Loucy (cell line): Measurements from ENCODE around the gene C6.

ENCODE experiments used
- H2AFZ ChIP-seq: fragments of 200-600 bp; sonication (generic); 2 replicates; pipeline ENCODE4 v1.6.0; 2016; ENCODE audit warnings: antibody characterized with exemption, mild to moderate bottlenecking, low read length, moderate library complexity
- H3F3A ChIP-seq: fragments of 200-600 bp; 2 replicates; pipeline ENCODE4 v1.6.0; 2016; ENCODE audit warnings: antibody characterized with exemption, low read depth, mild to moderate bottlenecking
- H3K27me3 ChIP-seq: fragments of 200-600 bp; sonication (generic); 2 replicates; pipeline ENCODE4 v1.6.1; 2014; ENCODE audit warnings: low read length, mild to moderate bottlenecking; ENCODE audit not compliant: insufficient read depth, poor library complexity, severe bottlenecking
- H3K36me3 ChIP-seq: fragments of 200-600 bp; sonication (generic); 2 replicates; pipeline ENCODE4 v1.6.1; 2016; ENCODE audit warnings: low read length; ENCODE audit not compliant: insufficient read depth
- H3K4me1 ChIP-seq: fragments of 200-600 bp; sonication (generic); 2 replicates; pipeline ENCODE4 v1.5.1; 2014; ENCODE audit warnings: low read length, mild to moderate bottlenecking; ENCODE audit not compliant: insufficient read depth, poor library complexity, severe bottlenecking
- H3K4me2 ChIP-seq: fragments of 200-600 bp; sonication (generic); 2 replicates; pipeline ENCODE4 v1.6.0; 2014; ENCODE audit warnings: antibody characterized with exemption, low read length, low read depth, mild to moderate bottlenecking; ENCODE audit not compliant: poor library complexity, severe bottlenecking
- H3K4me3 ChIP-seq: fragments of 200-600 bp; sonication (generic); 2 replicates; pipeline ENCODE4 v1.5.1; 2014; ENCODE audit warnings: low read length, mild to moderate bottlenecking, mixed read lengths; ENCODE audit not compliant: poor library complexity, severe bottlenecking
- H3K79me2 ChIP-seq: fragments of 200-600 bp; sonication (generic); 2 replicates; pipeline ENCODE4 v1.6.1; 2014; ENCODE audit warnings: low read length; ENCODE audit not compliant: insufficient read depth
- H3K9ac ChIP-seq: fragments of 200-600 bp; sonication (generic); 2 replicates; pipeline ENCODE4 v1.6.0; 2014; ENCODE audit warnings: mild to moderate bottlenecking, low read depth, low read length, moderate library complexity; ENCODE audit not compliant: poor library complexity, severe bottlenecking
- H3K9me2 ChIP-seq: fragments of 200-600 bp; sonication (generic); replicated peaks from 2 replicates; pipeline ENCODE4 v1.6.1; 2016; ENCODE audit warnings: low read depth, low read length, mixed read lengths
- H3K9me3 ChIP-seq: fragments of 200-600 bp; sonication (generic); 2 replicates; pipeline ENCODE4 v1.6.1; 2014; ENCODE audit warnings: mild to moderate bottlenecking, antibody characterized with exemption, low read length, low read depth; ENCODE audit not compliant: insufficient read depth
- H4K20me1 ChIP-seq: fragments of 200-600 bp; sonication (generic); 2 replicates; pipeline ENCODE4 v1.6.0; 2014; ENCODE audit warnings: antibody characterized with exemption, low read length, mild to moderate bottlenecking; ENCODE audit not compliant: insufficient read depth, poor library complexity, severe bottlenecking
- CTCF ChIP-seq: fragments of 200-600 bp; sonication (generic); conservative IDR thresholded peaks from 2 replicates; pipeline ENCODE4 v1.5.1; 2014; ENCODE audit warnings: mild to moderate bottlenecking, antibody characterized with exemption, low read length
- EZH2phosphoT487 ChIP-seq: fragments of 200-600 bp; IDR thresholded peaks from 2 replicates; pipeline ENCODE4 v1.6.1; 2018; ENCODE audit warnings: antibody characterized with exemption, mild to moderate bottlenecking, moderate library complexity, borderline replicate concordance

C6 gene

GRCh38 chr5:41122459-41122858 lies 90.9 kb downstream of the C6 start:
- TF ChIP-seq CTCF (peak; percentile 25; the same call in 1 of the 2 replicates), EZH2phosphoT487 (no peak)
- H3K4me1 ChIP-seq: no peaks in the 10 kb centered on the region
- H3K9ac ChIP-seq: no peak overlapping the region
- no peaks in the 10 kb centered on the region for H4K20me1 ChIP-seq
- no peak overlapping the region for H3K4me3 ChIP-seq
- H3K79me2 ChIP-seq: no peaks in the 10 kb centered on the region
- no peak overlapping the region for H3K4me2 ChIP-seq
- no peaks in the 10 kb centered on the region for H3K36me3 ChIP-seq
- H2AFZ ChIP-seq: no peak overlapping the region
- no peaks in the 10 kb centered on the region for H3F3A ChIP-seq
- no peaks in the 10 kb centered on the region for H3K9me2 ChIP-seq
- H3K9me3 ChIP-seq: peaks cover 3% of the 10 kb centered on the region; the same call in 1 of the 2 replicates
- H3K27me3 ChIP-seq: no peaks in the 10 kb centered on the region

- Histone ChIP-seq H3K4me1 (no peaks in the 10 kb centered on the region), H3K9ac (no peak overlapping the region), H3K36me3 (no peaks in the 10 kb centered on the region), H4K20me1 (no peaks in the 10 kb centered on the region), H3K27me3 (no peaks in the 10 kb centered on the region), H3K9me3 (peaks cover 3% of the 10 kb centered on the region; the same call in 1 of the 2 replicates), H3K4me2 (no peak overlapping the region), H3K4me3 (no peak overlapping the region), H3K79me2 (no peaks in the 10 kb centered on the region), H2AFZ (no peak overlapping the region), H3K9me2 (no peaks in the 10 kb centered on the region), H3F3A (no peaks in the 10 kb centered on the region)
- TF ChIP-seq CTCF (no peak), EZH2phosphoT487 (no peak)
Observed at GRCh38 chr5:41120600-41120999, 92.7 kb downstream of the C6 start.

GRCh38 chr5:41118177-41118576 lies 95.2 kb downstream of the C6 start:
- no peak overlapping the region for H3K4me3 ChIP-seq
- TF ChIP-seq EZH2phosphoT487: no peak
- peak; percentile 17; the same call in 1 of the 2 replicates for TF ChIP-seq CTCF
- H3K9ac ChIP-seq: no peak overlapping the region
- no peaks in the 10 kb centered on the region for H4K20me1 ChIP-seq
- no peak overlapping the region for H2AFZ ChIP-seq
- no peaks in the 10 kb centered on the region for H3F3A ChIP-seq
- H3K4me1 ChIP-seq: no peaks in the 10 kb centered on the region
- H3K9me2 ChIP-seq: no peaks in the 10 kb centered on the region
- H3K79me2 ChIP-seq: no peaks in the 10 kb centered on the region
- H3K36me3 ChIP-seq: no peaks in the 10 kb centered on the region
- H3K9me3 ChIP-seq: peaks cover 3% of the 10 kb centered on the region; the same call in 1 of the 2 replicates
- H3K27me3 ChIP-seq: no peaks in the 10 kb centered on the region
- H3K4me2 ChIP-seq: no peak overlapping the region
